Loucy (cell line): Measurements from ENCODE around the gene SH3RF1.

Experiments
- H2AFZ ChIP-seq: fragments of 200-600 bp; sonication (generic); 2 replicates; pipeline ENCODE4 v1.6.0; 2016; ENCODE audit warnings: antibody characterized with exemption, mild to moderate bottlenecking, low read length, moderate library complexity
- H3F3A ChIP-seq: fragments of 200-600 bp; 2 replicates; pipeline ENCODE4 v1.6.0; 2016; ENCODE audit warnings: antibody characterized with exemption, low read depth, mild to moderate bottlenecking
- H3K27me3 ChIP-seq: fragments of 200-600 bp; sonication (generic); 2 replicates; pipeline ENCODE4 v1.6.1; 2014; ENCODE audit warnings: low read length, mild to moderate bottlenecking; ENCODE audit not compliant: insufficient read depth, poor library complexity, severe bottlenecking
- H3K36me3 ChIP-seq: fragments of 200-600 bp; sonication (generic); 2 replicates; pipeline ENCODE4 v1.6.1; 2016; ENCODE audit warnings: low read length; ENCODE audit not compliant: insufficient read depth
- H3K4me1 ChIP-seq: fragments of 200-600 bp; sonication (generic); 2 replicates; pipeline ENCODE4 v1.5.1; 2014; ENCODE audit warnings: low read length, mild to moderate bottlenecking; ENCODE audit not compliant: insufficient read depth, poor library complexity, severe bottlenecking
- H3K4me2 ChIP-seq: fragments of 200-600 bp; sonication (generic); 2 replicates; pipeline ENCODE4 v1.6.0; 2014; ENCODE audit warnings: antibody characterized with exemption, low read length, low read depth, mild to moderate bottlenecking; ENCODE audit not compliant: poor library complexity, severe bottlenecking
- H3K4me3 ChIP-seq: fragments of 200-600 bp; sonication (generic); 2 replicates; pipeline ENCODE4 v1.5.1; 2014; ENCODE audit warnings: low read length, mild to moderate bottlenecking, mixed read lengths; ENCODE audit not compliant: poor library complexity, severe bottlenecking
- H3K79me2 ChIP-seq: fragments of 200-600 bp; sonication (generic); 2 replicates; pipeline ENCODE4 v1.6.1; 2014; ENCODE audit warnings: low read length; ENCODE audit not compliant: insufficient read depth
- H3K9ac ChIP-seq: fragments of 200-600 bp; sonication (generic); 2 replicates; pipeline ENCODE4 v1.6.0; 2014; ENCODE audit warnings: mild to moderate bottlenecking, low read depth, low read length, moderate library complexity; ENCODE audit not compliant: poor library complexity, severe bottlenecking
- H3K9me2 ChIP-seq: fragments of 200-600 bp; sonication (generic); replicated peaks from 2 replicates; pipeline ENCODE4 v1.6.1; 2016; ENCODE audit warnings: low read depth, low read length, mixed read lengths
- H3K9me3 ChIP-seq: fragments of 200-600 bp; sonication (generic); 2 replicates; pipeline ENCODE4 v1.6.1; 2014; ENCODE audit warnings: mild to moderate bottlenecking, antibody characterized with exemption, low read length, low read depth; ENCODE audit not compliant: insufficient read depth
- H4K20me1 ChIP-seq: fragments of 200-600 bp; sonication (generic); 2 replicates; pipeline ENCODE4 v1.6.0; 2014; ENCODE audit warnings: antibody characterized with exemption, low read length, mild to moderate bottlenecking; ENCODE audit not compliant: insufficient read depth, poor library complexity, severe bottlenecking
- CTCF ChIP-seq: fragments of 200-600 bp; sonication (generic); conservative IDR thresholded peaks from 2 replicates; pipeline ENCODE4 v1.5.1; 2014; ENCODE audit warnings: mild to moderate bottlenecking, antibody characterized with exemption, low read length
- EZH2phosphoT487 ChIP-seq: fragments of 200-600 bp; IDR thresholded peaks from 2 replicates; pipeline ENCODE4 v1.6.1; 2018; ENCODE audit warnings: antibody characterized with exemption, mild to moderate bottlenecking, moderate library complexity, borderline replicate concordance

Gene SH3RF1

DNA sequence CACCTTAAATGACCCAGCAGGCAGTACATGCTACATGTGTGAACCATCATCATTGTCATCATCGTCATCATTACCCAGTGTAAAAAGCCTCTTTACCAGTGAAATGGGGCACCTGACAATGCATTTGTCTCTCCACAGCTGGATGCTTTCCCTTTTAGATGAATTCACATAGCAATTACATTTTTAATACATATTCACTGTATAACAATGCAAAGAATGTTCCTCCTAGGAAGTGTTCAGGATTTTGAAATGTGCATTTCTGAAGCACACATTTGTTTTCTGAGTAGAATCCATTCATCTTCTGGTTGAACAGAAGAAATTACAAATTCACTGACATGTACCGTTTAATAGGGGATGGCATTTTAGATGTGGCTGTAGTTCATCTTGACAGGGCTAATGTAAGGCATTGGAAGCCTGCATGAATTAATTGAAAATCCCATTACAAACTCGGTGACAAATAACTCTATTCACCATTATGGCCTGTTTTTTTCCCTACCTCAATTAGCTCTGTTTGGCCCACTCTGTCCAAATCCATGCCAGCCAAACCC lies 111.1 kb downstream of the SH3RF1 start:
- Histone ChIP-seq H3K9me2 (no peaks in the 10 kb centered on the region), H3K27me3 (no peaks in the 10 kb centered on the region), H2AFZ (no peak overlapping the region), H4K20me1 (no peaks in the 10 kb centered on the region), H3K4me3 (no peak overlapping the region), H3K9me3 (no peaks in the 10 kb centered on the region), H3K4me2 (no peak overlapping the region), H3K9ac (no peak overlapping the region), H3K79me2 (no peaks in the 10 kb centered on the region), H3F3A (no peaks in the 10 kb centered on the region), H3K4me1 (peaks cover 7% of the 10 kb centered on the region), H3K36me3 (peaks cover 4% of the 10 kb centered on the region; the same call in 1 of the 2 replicates)
- TF ChIP-seq CTCF (no peak), EZH2phosphoT487 (no peak)

DNA sequence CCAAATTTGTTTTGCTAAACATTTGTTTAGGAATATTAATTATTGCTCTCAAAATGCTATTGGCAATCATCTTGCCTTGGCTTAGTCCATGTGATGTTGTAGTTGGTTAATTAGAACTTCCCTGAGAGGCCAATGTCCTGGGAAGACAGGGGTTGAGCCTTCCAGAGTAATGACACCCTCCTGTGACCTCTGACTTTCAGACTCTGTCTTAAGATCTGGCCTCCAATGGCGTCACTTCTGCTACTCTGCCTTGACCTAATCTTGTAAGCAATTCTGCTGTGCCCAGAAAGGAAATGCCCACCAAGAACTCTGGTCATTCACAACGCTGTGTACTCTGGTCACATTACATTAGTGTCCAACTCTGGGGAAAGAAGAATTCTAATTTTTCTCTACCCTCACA lies 111.9 kb downstream of the SH3RF1 start:
- Histone ChIP-seq H3K4me1 (no peaks in the 10 kb centered on the region), H3K9me2 (no peaks in the 10 kb centered on the region), H3K36me3 (peaks cover 4% of the 10 kb centered on the region; the same call in 1 of the 2 replicates), H3K4me3 (no peak overlapping the region), H3F3A (no peaks in the 10 kb centered on the region), H3K79me2 (no peaks in the 10 kb centered on the region), H3K27me3 (no peaks in the 10 kb centered on the region), H3K4me2 (no peak overlapping the region), H4K20me1 (no peaks in the 10 kb centered on the region), H2AFZ (no peak overlapping the region), H3K9ac (no peak overlapping the region), H3K9me3 (no peaks in the 10 kb centered on the region)
- no peak for TF ChIP-seq CTCF
- no peak for TF ChIP-seq EZH2phosphoT487

GRCh38 chr4:169158046-169158445 lies 112.7 kb downstream of the SH3RF1 start:
- Histone ChIP-seq H3K9ac (no peak overlapping the region), H3K4me2 (no peak overlapping the region), H3K79me2 (no peaks in the 10 kb centered on the region), H3K9me3 (no peaks in the 10 kb centered on the region), H3F3A (no peaks in the 10 kb centered on the region), H2AFZ (no peak overlapping the region), H4K20me1 (no peaks in the 10 kb centered on the region), H3K9me2 (no peaks in the 10 kb centered on the region), H3K4me3 (no peak overlapping the region), H3K27me3 (no peaks in the 10 kb centered on the region), H3K36me3 (peaks cover 4% of the 10 kb centered on the region; the same call in 1 of the 2 replicates), H3K4me1 (no peaks in the 10 kb centered on the region)
- TF ChIP-seq CTCF (no peak), EZH2phosphoT487 (no peak)
